ENCODE results near the gene RWDD2A.

GRCh38 chr6:83231146-83231545, 38.0 kb downstream of the RWDD2A start:
- TF ChIP-seq CTCF (conservative IDR thresholded peaks at IDR 0.05) (no peak), EZH2 (IDR thresholded peaks at IDR 0.05; ENCODE audit: low read depth) (no peak)
